ENCODE measurements around the gene SCO1.

The SCO1 gene

DNA sequence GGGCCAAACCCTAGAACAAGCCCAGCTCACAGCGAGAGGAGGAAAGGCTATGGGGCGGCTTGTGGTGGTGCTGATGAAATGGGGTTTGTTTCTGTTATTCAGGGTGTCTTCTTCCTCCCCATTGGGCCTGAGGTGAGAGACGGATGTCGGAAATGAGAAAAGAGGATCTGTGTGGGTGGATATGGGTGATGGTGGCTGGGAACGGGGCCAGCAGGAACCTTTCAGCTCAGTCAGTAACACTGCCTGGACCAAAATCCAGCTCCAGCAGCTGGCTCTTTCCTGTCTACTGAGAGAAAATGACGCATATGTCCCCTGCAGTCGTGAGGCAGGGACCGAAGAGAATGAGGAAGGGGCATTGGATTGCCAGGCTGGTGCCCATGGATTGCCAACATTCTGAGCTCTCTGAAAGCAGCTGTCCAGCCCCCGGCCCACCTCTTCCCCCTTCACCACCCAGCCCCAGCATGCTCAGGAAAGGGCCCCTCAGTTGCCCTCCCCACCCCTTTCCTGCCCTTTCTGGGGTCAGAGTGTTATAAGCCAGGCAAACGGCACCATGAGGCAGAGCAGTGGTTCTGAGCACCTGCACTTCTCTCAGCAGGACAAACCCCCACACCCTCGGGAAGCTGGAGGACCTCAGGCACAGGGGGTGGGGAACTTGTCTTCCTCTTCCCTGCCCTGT lies 44.2 kb downstream of the SCO1 start:
- DNase-seq (ENCODE audit: low spot score) = no peak

DNA sequence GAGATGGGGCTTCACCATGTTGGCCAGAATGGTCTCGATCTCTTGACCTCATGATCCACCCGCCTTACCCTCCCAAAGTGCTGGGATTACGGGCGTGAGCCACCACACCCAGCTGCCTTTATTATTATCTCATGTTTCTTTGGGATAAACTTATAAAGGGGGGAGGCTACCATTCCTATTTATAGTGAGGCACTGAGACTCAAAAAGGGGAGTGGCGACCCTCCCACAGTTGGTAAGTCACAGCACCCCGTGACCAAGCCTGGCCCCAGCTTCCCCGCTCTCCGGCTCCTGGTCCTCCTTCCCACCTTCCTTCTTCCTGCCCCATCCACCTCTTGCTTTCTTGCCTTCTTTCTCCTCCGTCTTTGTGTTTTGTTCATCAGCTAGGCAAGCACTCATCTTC lies 45.4 kb downstream of the SCO1 start:
- no peak for DNase-seq (ENCODE audit: low spot score)

DNA sequence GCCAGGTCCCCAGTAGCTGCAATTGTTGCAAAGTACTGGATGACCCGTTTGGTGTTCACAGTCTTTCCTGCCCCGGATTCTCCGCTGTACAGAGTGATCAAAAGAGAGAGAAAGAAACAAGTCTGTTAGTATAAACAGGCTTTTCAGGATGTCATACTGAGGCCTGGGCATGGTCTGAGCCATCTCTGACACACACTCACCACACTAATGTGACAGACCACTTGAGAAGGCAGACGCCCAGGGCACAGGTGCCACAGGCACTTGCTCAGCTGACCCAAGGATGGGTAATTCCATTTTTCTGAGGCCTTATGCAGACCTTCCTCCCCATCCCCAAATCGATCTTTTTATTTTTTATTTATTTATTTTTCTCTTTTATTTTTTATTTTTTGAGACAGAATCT lies 47.7 kb downstream of the SCO1 start:
- DNase-seq (ENCODE audit: low spot score) = no peak

DNA sequence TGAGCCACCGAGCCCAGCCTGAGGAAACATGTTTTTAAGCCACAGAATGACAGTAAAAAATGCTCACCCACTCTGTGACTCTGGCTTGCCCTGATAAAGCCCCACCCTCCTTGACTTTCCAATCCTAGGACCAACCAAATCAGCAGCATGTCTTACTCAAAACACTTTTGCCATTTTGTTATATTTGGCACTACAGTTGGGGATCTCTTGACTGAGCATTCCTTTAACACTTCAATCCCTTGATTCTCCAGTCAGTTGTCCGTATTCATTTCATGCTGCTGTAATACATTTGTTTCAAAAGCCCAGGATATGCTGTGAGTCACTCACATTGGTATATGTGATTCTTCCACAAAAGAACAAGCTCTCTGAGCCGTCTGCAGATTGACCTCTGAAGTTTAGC lies 48.4 kb downstream of the SCO1 start:
- DNase-seq (ENCODE audit: low spot score) = no peak

DNA sequence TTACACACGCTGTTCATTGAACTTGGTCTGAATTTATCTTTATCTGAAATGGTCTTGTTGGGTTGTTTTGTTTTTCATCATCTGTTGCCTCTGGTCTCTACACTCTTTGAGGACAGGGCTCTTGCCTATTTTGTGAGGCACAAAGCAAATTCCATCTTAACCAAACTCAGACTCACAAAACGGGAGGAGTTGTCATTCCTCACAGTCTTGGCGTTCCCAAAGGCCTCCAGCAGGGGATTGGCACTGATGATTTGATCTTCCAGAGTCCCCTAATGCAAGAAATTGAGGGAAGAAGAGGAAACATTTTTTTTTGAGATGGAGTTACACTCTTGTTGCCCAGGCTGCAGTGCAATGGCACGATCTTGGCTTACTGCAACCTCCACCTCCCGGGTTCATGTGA lies 49.0 kb downstream of the SCO1 start:
- DNase-seq (ENCODE audit: low spot score) = no peak

DNA sequence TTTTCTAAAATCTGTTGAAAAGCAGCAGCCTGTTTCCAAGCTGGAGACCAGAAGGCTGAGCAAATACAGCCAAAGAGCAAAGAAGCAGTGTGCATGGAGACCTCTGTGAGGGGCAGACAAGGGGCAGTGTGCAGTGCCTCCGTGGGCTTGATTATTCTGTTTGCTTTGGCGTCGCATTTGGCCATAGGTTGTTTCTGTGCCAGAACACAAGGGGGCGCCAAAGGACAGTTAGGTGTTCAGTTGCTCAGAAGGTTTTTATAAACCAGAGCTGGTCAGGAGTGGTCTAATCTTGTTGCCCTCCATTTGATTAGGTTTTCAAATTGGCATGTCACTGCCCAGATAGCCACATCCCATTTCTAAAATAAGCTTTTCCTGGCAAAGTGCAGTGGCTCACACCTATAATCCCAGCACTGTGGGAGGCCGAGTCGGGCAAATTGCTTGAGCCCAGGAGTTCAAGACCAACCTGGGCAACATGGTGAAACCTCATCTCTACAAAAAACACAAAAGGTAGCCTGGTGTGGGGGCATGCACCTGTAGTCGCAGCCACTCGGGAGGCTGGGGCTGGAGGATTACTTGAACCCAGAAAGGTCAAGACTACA lies 50.8 kb downstream of the SCO1 start:
- peak; percentile 63 for DNase-seq (ENCODE audit: low spot score)

DNA sequence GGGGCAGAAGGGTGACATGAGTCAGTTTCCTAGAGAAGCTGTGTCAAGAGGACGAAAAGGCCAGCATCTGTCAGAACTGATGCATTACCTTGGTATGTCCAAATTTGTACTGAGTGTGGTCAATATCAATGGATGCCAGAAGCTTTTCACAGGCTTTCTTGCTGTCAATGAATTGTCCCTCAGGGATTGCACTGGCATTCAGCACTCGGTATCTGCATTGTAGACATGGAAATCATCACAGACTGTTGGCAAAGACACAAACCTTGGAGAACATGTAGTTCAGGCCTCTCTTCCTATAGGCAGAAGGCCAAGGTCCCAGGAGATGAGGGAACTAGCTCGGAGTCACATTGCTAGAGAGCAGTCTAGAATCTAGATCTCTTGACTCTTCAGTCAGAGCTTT lies 56.9 kb downstream of the SCO1 start:
- DNase-seq (ENCODE audit: low spot score) = no peak

DNA sequence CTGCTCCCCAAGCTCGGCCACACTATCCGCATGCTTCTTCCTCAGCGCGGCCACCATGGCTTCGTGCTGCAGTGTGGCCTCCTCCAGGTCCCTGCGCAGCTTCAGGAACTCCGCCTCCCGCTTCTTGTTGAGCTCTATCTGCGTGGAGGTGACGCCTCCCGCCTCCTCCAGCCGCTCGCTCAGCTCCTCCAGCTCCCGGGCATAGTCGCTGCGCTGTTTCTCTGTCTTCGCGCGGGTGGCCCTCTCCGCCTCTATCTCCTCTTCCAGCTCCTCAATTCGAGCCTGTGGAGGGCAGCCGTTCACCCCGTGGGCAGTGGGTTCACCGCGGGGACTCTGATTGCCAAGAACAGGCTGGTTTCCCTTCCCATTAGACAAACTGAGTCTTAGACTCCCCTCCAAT lies 59.2 kb downstream of the SCO1 start:
- DNase-seq (ENCODE audit: low spot score) = no peak

DNA sequence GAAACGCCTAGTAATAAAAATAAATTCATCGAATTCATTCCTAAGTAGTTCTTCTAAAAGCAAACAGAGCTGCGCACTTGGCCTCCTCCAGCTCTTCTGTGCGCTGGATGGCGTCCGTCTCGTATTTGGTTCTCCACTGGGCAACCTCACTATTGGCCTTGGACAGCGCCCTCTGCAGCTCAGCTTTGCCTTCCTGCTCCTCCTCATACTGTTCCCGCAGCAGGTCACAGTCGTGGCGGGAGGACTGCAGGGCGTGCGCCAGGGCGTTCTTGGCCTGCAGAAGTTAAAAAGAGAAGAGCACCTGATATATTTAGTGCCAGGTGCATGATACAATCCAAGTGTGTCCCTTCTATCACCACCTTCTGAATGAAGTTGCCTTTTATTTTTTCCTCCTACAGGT lies 62.0 kb downstream of the SCO1 start:
- no peak for DNase-seq (ENCODE audit: low spot score)

DNA sequence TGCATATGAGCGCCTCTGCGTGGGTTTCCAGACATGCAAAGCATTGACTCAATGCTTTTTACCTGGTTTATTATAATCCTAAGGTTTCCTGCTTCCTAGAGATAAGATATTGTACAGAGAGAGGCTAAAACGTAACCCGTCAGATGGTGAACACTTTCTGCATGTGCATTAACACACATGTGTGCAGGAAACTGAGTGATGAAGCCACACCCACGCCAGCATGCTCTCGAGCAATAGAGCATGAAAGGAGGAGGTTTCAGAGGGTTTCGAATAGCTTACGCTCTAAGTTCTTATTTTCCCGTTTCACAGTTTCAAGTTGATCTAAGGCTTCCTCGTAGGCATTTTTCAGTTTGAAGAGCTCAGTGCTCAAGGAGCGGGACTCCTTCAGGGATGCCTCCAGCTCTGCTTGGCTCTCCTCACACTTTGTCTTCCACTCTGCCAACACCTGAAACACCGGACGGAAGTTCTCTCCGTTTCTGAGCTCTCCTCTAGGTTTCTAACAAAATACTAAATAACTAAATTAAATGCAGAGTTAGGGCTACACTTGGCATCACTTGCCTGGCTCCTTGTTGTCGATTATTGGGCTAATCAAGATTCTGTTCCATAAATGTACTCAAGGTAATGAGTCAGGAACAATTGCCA lies 63.5 kb downstream of the SCO1 start:
- DNase-seq (ENCODE audit: low spot score) = no peak

DNA sequence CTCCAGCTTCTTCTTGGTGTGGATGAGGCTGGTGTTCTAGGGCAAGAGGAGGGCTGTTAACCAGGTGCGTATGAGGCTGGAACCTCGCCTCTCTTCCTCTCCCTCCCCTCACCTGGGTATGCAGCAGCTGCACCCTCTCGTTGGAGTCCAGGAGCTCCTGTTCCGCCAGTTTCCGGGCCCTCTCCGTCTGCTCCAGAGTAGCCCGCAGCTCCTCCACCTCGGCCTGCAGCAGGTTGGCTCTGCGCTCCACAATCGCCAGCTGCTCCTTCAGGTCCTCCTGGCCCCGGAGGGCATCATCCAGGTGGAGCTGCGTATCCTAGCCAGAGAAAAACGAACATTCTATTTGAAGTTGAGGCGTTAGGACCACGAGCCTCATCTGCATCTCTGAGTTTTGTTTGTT lies 65.6 kb downstream of the SCO1 start:
- no peak for DNase-seq (ENCODE audit: low spot score)

DNA sequence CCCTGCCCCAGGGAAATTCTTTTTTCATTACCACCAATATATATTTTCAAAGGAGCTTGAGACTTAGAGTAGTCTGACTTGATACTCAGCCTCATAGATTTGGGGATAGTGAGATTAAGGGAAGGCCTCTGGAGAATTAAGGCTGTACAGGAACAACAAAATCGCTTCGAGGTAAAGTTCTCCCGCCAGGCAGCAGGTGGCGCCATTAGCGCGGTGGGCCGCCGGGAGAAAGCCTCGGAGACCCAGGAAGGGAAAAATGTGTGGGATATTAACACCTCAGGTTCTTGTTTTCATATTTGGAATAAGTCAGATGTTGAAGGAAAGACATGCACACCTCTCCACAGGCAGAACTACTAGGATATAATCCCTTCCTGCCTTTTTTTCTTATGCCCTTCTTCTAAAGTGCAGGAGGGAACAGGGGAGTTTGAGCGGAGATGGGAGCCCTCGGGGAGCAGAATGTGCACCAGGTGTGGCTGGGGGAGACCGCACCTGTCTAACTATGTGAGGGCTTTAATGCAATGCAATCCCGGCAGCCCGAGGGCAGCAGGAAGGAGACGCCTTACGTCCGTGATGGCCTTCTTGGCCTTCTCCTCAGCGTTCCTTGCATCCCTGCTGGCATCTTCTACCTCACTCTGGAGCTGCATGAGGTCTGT lies 66.2 kb downstream of the SCO1 start:
- DNase-seq (ENCODE audit: low spot score) = peak; percentile 39

DNA sequence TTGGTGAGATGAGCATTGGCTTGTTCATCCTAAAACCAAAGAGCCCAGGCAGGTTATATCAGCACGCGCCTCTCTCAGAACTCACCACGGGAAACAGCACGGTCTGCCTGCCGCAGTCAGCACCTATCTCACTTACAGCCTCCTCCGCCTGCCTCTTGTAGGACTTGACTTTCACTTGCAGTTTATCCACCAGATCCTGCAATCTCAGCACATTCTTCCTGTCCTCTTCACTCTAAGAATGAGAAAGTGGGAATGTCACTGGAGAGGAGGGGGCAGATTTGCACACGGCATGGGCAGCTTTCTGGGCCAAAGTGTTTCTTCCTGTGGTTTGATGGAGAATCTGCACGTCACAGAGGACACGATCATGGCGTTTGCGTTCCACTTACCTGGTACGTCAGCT lies 67.6 kb downstream of the SCO1 start:
- no peak for DNase-seq (ENCODE audit: low spot score)

DNA sequence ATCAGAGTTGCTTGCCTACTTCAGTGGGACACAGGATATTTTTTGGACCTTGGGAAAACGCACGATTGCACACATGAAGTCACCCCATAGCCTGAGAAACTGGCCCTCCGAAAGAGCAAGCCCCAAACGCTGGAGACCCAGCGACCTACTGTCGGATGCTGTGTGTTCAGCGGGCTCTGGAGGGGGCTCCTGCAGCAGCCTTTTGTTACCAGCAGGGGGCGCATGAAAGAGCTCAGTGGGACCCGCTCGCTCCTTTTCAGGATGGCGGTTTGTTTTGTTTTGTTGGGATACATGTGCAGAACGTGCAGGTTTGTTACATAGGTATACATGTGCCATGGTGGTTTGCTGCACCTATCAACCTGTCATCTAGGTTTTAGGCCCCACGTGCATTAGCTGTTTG lies 68.6 kb downstream of the SCO1 start:
- DNase-seq (ENCODE audit: low spot score) = no peak

DNA sequence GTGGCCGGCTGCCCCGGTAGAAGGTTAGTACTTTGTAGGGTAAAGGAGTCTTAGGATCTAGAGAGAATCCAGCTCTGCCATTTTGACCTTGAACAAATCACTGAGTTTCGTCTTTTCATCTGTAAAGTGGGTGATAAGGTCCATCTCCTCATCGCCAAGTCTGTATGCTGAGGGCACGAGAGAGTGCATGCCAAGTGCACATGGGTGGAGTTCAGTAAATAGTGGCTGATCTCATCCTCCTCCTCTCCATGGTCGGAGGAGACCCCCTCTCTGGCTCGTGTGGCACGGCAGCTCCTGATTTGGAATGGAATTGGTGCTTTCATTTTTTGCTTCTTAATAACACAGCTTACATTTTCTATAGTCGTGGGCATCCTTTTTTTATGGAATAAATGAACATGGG lies 70.9 kb downstream of the SCO1 start:
- no peak for DNase-seq (ENCODE audit: low spot score)

DNA sequence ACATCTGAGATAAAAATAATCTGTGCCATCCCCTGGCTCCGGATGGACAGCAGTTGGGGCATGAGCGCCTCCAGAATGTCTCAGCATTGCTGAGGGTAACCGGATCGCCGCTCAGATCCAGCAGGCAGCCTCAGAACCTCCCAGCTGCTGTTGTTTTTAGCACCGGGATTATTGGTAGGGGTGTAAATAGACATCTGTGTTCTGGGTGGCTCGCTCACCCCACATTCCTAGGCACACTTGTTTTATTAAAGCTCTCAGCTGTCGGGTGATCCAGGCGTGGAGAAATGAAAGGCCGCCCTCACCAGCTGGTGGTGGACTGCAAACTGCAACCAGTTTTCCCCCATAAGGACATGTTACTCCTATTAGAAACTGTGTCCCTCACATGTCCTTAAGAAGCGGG lies 72.4 kb downstream of the SCO1 start:
- no peak for DNase-seq (ENCODE audit: low spot score)

DNA sequence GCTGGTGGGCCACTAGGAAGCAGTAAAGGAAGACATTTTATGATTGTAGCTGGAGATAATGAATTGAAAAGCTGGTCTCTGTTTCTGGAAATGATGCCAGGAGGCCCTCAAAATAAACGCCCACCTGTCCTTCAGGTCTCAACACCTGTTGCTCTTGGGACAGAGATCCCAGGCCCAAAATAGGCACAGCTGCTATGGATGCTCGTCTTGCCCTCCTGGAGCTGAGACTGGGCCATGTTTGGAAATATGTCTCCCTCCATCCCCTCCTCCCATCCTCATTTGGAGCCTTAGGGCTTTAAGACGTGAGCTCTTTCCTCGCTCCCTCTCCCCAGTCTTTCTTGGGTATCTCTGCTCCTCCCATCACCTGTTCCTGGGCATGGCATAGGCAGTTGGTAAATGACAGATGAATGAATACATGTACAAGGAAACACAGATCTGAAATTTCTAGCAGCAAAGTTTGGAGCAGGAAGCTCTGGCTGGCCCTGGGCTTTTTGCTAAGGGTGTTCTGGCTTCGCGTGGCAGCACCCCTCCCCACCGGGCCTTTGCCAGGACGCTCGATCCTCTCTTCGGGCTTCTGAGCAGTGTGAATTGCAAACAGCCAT lies 73.5 kb downstream of the SCO1 start:
- no peak for DNase-seq (ENCODE audit: low spot score)

DNA sequence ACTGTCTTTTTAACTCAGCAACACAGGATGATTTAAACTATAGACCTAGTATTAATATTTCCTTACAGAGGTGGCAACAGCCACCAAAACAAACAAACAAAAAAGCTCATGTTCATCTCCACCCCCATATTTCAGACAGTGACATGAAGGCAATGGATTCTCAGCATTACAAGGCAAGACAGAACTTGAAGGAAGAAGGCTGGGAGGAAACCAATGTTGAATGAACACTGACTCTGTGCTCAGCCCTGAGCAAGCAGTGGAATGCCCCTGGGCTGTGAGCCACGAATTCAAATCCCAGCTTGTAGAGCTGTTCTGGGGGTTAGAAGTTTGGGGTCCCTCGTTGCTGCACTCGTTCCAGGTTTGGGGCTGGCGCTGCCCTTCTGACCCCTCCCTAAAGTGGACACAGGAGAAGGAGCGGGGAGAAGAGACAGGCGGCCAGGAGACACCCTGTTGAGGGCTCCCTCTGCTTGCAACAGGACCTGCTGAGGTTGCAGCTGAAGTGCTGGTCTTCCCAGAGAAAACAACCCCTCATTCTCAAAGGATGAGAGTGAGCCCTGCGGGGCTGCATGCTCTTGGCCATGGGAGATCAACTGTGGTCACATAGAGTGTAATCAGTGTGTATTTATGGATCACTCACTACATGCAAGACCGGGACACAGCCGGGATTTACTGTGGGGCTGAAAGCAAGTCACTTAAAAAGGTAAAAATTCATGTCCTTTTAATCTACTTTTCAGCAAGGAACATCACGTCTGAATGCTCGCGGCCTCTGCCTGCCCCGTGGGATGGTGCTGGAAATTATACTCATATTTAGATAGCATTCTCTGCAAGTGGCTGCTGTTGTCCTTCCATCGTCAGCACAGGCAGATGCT lies 74.5 kb downstream of the SCO1 start:
- DNase-seq (ENCODE audit: low spot score) = no peak
